Activated CD8-positive, alpha-beta memory T cell treated with anti-CD3 and anti-CD28 coated beads, Interleukin-2, amount 50 U/mL, for 4 hours (primary cell): Measurements from ENCODE around the gene METTL25.
A peak's percentile ranks its signal among the peaks of the same experiment; 100 is the strongest.
"Not testable (repeated sequence)": the region's sequence is repeated elsewhere in the genome, so short reads cannot be mapped to it uniquely, and the experiment has no call there.

Source experiments
- DNase-seq: peaks from one replicate; pipeline ENCODE4 v3.0.0-alpha.2; 2020

METTL25 gene, protein sequence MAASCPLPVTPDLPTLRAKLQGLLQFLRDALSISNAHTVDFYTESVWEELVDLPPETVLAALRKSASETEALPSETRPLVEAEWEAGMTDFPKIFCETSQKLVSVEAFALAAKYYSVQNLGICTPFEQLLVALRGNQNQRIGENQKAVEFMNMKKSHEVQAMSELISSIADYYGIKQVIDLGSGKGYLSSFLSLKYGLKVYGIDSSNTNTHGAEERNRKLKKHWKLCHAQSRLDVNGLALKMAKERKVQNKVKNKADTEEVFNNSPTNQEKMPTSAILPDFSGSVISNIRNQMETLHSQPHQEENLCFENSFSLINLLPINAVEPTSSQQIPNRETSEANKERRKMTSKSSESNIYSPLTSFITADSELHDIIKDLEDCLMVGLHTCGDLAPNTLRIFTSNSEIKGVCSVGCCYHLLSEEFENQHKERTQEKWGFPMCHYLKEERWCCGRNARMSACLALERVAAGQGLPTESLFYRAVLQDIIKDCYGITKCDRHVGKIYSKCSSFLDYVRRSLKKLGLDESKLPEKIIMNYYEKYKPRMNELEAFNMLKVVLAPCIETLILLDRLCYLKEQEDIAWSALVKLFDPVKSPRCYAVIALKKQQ

DNA sequence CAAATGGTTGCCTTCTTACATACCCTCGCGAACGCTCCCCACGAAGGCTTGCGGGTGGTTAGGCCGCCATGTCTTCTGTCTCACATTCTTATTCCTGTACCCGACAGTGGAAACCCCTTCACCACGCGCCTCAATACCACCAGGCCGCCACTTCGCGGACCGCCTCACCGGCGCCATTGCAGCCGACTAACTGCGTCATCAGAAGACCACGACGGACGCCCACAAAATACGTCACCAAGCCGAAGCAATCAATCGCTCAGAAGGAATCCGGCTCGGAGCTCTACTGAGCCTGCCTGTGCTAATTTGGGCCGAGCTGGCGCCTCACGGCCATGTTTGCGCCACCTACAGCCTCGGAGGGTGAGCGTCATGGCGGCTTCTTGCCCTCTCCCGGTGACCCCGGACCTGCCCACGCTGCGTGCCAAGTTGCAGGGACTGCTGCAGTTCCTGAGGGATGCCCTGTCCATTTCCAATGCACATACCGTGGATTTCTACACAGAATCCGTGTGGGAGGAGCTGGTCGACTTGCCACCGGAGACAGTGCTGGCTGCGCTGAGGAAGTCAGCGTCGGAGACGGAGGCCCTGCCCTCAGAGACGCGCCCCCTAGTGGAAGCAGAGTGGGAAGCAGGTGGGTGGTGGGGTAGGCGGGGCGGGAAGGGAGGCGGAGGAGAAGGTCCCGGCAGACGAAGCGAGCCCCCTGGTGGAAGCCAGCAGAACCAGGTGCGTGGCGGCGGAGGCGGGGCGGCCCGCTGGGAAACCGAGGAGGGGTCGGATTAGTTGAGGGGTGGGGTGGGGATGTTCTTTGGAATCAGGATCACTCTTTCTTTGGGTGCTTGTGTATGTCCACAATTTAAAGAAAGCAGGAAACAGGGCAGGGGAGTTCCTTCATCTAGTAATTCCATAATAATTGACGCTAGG, at the start of gene METTL25, which contains the start of gene CCDC59:
Gene METTL25, plus strand, starts transcription at position 330 of the 915 bp plus-strand sequence. Its CDS starts 37 bp downstream, at position 367.
Gene CCDC59, minus strand, starts transcription at position 188 of the 915 bp plus-strand sequence. Its CDS starts 11 bp downstream, at position 177.
- DNase-seq = peak; percentile 97

- DNase-seq = no peak
Measured at GRCh38 chr12:82314406-82314892, 43.9 kb upstream of the METTL25 start.

DNA sequence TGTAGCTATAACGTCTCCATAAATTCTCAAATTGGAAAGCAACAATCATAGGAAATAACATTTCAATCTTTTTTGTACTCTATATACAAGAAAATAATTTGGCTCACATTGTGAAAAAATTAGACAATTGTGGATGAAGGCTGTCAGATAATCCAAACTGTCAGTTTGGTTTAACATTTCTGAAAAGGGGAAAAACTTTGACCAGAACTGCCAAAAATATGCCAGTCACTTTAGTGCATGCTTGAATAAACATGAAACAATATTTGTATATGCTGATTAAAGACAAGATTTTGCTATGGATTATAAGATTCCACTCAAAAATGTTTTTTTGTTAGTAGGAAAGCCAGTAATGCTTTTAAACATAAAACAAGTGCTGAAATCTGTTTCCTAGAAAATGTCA, 39.1 kb upstream of the METTL25 start:
- DNase-seq = no peak

DNA sequence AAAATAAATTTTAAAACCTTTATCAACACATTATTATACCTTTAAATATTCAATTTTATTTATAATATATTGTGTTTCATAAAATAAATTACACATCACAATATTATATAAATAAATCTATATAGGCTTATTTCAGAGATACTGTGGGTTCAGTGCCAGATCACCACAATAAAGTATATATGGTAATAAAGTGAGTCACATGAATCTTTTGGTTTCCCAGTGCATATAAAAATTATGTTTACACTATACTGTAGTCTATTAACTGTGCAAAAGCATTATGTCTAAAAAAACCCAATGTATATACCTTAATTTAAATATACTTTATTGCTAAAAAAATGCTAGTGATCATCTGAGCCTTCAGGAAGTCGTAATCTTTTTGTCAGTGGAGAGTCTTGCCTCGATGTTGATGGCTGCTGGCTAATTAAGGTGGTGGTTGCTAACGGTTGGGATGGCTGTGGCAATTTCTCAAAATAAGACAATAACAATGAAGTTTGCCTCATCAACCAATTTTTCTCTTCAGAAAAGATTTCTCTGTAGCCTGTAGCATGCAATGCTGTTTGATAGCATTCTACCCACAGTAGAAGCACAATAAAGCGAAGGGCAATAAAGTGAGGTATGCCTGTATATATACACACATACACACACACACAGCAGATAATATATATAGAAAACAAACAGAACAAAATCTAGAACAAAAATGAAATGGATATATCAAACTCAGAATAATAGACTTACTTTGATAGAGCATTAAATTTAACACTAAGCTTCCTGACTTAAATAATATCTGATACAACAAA, 32.6 kb upstream of the METTL25 start:
- no peak for DNase-seq

- DNase-seq = no peak
Measured at GRCh38 chr12:82326905-82327503, 31.3 kb upstream of the METTL25 start.

GRCh38 chr12:82327861-82328260, 30.5 kb upstream of the METTL25 start:
- no peak for DNase-seq

GRCh38 chr12:82329508-82329907, 28.8 kb upstream of the METTL25 start:
- DNase-seq = no peak

DNA sequence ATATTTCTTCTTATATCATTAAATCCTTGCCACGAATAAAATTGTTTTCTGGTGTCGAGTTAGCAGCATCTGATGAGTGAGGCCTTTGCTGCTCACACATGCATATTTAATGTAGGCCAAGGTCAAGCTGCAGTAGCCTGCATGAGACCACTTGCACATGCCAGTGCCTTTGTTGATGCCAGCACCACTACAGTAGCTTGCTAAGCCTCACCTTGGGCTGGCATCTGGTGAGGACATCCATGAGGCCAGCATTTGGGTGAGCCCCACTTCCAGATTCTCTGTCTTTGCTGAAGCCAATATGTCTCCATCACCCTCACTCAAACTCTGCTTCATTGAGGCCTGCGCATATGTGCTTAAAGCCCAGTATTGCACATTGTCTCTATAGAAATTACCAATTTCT, 8.2 kb upstream of the METTL25 start:
- no peak for DNase-seq

DNA sequence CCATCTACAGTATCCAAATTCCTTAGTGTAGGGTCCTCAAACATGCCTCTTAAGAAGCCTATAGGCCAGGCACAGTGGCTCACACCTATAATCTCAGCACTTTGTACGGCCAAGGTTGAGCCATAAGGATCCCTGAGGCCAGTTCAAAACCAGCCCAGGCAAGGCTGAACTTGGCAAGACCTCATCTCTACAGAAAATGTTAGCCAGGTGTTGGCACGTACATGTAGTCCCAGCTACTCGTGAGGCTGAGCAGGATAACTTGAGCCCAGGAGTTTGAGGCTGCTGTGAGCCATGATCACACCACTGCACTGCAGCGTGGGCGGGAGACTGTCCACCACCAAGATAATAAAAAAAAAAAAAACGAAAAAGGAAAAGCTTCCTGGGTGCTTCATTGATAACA, 6.9 kb upstream of the METTL25 start:
- no peak for DNase-seq

- DNase-seq = no peak
Measured at GRCh38 chr12:82357340-82357739, 989 bp upstream of the METTL25 start.

DNA sequence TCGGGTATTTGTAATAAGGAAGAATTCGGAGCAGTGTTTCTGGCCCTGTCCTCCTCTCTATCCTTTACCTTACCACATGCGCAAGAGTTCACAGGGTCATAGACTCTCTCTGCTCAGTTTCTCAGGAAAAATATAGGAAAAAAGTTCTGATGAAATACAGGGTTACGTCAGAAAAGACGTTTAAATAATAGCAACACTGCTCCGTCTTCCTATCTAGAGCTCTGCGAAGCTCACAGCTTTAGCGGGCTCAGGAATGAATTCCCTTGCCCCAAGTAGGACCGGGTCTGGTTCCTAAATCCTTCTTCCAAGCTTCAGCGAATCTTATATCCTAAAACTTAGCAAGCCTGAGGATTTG, 507 bp upstream of the METTL25 start:
- DNase-seq = no peak

GRCh38 chr12:82359115-82359478, 768 bp downstream of the METTL25 start:
- DNase-seq = no peak

DNA sequence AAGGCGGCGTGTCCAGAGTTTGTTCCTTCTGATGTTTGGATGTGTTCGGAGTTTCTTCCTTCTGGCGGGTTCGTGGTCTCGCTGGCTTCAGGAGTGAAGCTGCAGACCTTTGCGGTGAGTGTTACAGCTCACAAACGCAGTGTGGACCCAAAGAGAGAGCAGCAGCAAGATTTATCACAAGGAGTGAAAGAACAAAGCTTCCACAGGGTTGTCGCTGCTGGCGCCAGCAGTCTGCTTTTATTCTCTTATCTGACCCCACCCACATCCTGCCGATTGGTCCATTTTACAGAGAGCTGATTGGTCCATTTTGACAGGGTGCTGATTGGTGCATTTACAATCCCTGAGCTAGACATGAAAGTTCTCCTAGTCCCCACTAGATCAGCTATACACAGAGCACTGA, 2.5 kb downstream of the METTL25 start:
- DNase-seq = not testable (repeated sequence)

- DNase-seq = no peak
Measured at GRCh38 chr12:82361461-82361915, 3.2 kb downstream of the METTL25 start.

DNA sequence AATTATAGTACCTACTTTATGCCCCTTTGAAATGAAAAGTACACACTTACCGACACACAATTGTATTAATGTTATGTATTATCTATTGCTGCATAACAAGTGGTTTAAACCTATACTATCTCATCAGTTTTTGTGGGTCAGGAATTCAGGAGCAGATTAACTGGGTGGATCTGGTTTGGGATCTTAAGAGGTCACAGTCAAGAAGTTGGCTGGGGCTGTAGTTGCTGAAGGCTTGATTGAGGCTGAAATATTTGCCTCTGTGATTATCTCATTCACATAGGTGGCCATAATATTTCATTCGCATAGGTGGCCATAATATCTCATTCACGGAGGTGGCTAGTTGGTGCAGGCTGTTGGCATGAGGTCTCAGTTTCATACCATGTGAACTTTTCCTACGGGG, 5.7 kb downstream of the METTL25 start:
- DNase-seq = no peak

- no peak for DNase-seq
Measured at GRCh38 chr12:82366197-82366596, 7.9 kb downstream of the METTL25 start.

DNA sequence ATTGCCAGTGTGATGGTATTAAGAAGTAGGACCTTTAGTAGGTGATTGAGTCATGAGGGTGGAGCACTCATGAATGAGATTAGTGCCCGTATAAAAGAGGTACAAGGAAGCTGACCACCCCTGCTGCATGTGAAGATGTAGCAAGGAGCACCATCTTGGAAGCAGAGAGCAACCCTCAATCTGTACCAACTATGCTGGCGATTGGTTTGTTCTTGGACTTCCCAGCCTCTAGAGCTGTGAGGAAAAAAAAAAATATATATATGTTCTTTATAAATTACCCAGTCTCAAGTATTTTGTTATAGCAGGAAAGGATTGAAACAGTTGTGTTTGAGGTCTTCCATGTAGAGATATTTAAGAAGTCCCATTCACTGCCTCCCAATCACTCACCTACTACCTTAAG, 16.9 kb downstream of the METTL25 start:
- no peak for DNase-seq

DNA sequence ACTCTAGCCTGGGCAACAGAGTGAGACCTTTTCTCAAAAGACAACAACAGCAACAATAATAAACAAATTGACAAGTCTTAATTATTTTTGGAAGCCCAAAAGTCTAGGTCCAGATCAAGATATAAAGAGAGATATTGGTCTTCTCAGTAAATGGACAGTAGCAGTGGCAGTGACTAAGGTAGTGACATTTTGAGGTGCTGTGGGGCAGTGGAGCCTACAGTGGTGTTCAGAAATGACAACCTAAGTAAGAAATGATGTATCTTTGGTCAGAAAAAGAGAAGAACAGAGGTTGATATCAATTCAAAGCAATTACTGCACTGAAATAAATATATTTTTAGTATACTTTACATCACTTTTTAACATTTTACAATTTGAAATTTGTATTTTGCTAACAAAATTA, 20.7 kb downstream of the METTL25 start:
- DNase-seq = no peak

DNA sequence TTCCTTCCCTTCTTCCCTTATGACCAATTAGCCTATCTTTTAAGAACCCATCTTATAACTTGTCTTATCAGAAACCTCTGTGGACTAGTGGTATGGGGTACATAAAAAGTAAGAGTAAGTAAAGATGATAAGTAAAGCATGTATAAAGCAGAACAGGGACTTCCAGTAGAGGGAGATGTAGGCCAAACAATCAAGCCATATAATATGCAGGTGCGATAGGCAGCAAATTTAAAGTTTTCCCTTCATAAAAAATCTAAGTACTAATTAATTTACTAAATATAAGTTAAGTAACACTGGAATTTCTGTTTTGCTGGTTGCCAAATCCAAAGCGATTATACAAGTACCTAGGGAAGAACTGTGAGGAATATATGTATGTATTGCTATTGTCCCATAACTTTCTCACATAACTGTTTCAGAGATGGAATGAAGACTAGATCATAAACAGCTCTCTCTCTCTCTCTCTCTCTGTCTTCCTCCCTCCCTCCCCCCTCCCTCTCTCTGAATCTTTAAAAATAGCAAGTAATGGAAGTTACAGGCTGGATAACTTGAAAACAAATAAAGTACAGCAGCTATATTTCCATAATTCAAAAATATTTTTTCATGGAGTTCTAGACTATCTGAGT, 25.7 kb downstream of the METTL25 start:
- DNase-seq = no peak

DNA sequence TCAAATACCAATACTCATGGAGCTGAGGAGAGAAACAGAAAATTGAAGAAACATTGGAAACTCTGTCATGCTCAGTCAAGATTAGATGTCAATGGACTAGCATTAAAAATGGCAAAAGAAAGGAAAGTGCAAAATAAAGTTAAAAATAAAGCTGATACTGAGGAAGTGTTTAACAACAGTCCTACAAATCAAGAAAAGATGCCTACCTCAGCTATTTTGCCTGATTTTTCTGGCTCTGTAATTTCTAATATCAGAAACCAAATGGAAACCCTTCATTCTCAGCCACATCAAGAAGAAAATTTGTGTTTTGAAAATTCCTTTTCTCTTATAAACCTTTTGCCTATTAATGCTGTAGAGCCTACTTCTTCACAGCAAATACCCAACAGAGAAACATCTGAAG, 40.5 kb downstream of the METTL25 start:
- no peak for DNase-seq

- DNase-seq = no peak
Measured at GRCh38 chr12:82400819-82401218, 42.5 kb downstream of the METTL25 start.
